Measurements from ENCODE around the gene AFAP1.

Gene AFAP1

GRCh38 chr4:7912826-7913225, 26.8 kb downstream of the AFAP1 start:
- no peak for DNase-seq

DNA sequence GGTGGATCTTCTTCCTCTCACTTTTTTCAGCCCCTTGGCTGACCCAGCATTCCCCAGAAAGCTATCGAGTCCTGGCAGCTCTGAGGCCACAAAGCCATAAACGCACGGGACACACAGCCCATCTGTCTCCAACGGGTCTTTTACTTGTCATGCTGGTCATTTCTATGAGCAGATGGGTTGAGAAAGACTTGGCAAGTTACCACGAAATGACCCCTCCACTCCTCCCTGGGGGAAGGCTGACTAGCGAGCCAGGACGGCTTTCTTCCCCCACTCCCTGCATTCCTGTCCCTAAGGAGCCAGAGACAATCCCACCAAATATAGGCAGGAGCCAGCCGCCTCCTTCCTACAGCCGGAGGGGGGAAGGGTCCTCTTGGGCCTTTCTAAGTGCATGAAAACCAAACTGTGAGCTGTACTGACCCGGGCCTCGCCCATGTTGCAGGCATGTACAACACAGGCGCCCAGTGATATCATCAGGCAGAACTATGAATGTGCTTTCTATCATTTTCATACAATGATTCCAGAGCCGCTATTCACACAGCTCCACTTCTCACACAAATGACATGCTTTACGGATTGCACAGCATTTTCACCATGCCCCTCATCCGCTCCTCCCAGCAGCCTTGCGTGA, 28.6 kb downstream of the AFAP1 start:
- DNase-seq: no peak

GRCh38 chr4:7910263-7910896, 29.3 kb downstream of the AFAP1 start:
- no peak for DNase-seq

- DNase-seq: no peak
These were observed 30.0 kb downstream of the AFAP1 start for GRCh38 chr4:7909463-7910262.

GRCh38 chr4:7908668-7909067, 31.0 kb downstream of the AFAP1 start:
- DNase-seq: no peak

DNA sequence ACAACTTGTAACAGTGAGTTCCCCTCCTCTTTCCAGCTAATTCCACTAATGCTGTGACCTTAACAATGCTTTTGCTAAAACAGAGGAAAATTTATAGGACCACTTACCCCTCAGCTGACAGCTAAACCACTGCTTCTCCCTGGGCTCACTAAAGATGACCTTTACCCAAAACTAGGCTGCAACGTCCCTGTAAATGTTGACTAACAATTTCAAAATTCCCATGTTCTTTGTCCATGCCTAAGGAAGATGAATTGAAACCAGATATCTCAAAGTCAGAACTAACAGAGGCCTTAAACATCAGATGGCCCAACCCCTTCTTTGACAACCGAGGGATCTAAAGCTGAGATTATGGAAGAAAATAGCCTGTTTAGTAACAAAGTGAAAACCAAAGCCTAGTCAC, 32.5 kb downstream of the AFAP1 start:
- DNase-seq: no peak

- no peak for DNase-seq
These were observed 33.4 kb downstream of the AFAP1 start for GRCh38 chr4:7906171-7906701.

DNA sequence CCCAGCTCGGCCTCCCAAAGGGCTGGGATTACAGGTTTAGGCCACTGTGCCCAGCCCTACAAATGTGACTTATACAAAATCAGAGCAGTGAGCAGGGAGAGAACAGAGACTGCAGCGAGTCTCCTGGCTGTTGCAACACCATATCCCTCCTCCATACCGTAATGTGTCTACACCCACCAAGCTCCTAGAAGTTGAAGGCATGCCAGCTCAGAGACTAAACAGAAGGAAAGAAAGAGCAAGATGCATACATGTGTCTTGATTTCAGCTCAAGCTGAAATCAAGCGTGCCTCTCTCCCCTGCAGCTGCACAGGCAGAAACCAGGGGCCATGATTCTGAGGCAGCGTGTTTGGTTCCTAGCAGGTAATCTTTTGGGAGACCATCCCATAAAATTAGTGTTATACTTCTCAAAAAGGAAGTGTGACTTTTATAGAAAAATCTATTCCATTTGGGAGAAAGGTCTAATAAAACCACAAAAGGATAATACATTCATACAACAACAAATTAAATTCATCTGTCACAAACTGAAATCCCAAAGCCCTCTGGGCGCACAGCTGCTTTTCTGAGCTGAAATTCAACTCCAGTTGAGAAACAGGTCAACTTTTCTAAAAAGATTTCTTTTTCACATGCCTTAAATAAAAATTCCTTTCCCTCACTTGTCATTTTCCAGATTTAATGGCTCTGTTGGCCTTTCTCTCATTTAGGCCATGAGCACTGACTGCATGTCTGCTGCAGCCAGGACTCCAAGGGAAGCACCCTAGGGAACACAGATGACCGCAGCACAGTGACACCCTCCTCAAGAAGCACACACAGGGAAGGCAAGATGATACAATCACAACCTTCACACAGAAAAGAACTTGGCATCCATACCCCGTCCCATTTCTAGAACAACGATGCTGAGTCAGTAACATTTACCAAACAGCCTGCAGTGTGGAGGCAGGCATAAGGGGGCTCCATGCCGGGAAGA, 34.4 kb downstream of the AFAP1 start:
- DNase-seq: no peak

- DNase-seq: no peak
These were observed 35.7 kb downstream of the AFAP1 start for GRCh38 chr4:7903791-7904516.

GRCh38 chr4:7902826-7903225, 36.8 kb downstream of the AFAP1 start:
- DNase-seq: no peak

DNA sequence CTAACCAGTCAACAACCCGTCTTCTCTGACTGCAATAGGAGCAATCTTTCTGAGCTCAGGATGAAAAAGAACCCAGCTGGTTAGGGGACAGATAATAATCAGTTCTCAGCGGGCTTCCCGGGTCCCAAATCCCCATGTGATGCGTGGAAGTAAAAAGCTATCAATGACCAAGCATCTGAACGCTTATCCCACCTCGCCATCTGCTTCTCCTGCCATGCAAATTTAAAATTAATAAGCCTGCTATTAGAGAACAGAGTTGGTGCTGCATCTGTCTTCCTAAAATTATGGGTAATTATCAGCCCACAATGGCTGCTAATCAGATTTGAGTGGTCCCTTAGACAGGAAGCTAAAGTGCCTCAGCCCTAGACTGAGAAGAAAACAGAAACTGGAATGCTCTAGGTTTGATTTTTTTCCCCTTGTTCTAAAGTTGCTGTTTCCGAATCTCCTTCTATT, 37.5 kb downstream of the AFAP1 start:
- no peak for DNase-seq

GRCh38 chr4:7901311-7901885, 38.3 kb downstream of the AFAP1 start:
- DNase-seq: no peak

DNA sequence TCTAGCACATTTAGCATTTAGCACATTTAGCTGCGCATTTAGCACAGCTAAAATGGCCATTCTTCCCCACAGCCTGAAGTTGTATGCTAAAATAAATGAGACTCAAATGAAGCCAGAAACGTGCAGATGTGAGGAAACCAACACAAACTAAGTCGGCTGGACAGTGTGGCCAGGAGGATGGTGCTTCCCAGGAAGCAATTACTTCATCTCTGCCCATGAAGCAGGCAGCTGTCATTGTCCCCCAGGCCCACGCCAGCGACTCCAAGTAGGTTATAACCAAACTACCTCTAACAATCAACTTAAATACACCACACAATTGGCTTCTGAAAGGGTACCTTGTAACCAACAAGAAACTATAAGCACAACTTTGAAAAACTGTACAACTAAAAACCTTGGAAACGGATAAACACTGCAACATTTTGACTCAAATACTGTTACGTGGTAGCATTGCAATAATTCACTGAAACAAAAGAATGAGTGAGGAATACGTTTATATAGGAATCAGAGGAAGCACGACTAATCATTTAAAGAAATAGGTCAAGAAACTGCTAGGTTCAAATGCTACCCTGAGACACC, 39.2 kb downstream of the AFAP1 start:
- no peak for DNase-seq

DNA sequence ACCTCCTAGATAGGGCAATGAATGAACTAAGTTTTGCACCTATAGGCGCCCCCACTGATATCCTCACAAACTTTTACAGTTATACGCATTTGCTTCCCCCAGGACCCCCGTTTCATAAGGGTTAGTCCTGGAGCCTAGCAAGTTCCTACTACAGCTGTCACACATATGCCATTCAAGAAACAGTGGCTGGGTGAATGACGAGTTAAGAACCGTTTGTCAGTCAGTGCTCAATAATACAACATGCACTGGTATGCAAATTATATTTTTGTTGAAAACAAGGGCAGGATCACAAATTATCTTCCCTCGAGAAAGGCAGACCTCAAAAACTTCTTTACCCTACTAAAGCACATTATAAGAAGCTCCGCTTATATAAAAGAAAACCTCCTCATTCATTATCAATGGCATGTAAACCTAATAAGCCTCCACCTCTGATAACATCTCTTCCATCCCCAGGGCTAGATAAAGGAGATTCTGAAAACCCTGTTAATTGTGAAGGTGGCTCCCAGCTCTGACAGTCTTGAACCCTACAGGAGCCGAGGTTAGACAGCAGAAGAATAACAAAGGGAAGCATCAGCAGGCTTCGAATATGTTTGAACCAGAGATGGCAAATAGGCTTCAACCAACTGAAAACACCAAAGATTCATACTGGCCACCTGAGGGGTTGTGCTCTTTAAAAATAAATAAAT, 40.3 kb downstream of the AFAP1 start:
- DNase-seq: no peak

GRCh38 chr4:7898385-7898784, 41.3 kb downstream of the AFAP1 start:
- DNase-seq: no peak

- no peak for DNase-seq
These were observed 41.9 kb downstream of the AFAP1 start for GRCh38 chr4:7897811-7898210.

GRCh38 chr4:7894677-7895181, 44.9 kb downstream of the AFAP1 start:
- no peak for DNase-seq

- DNase-seq: no peak
These were observed 45.5 kb downstream of the AFAP1 start for GRCh38 chr4:7894098-7894676.

- DNase-seq: no peak
These were observed 46.1 kb downstream of the AFAP1 start for GRCh38 chr4:7893539-7893938.

Measured in activated gamma-delta T cell treated with Interleukin-2 at 50 U/mL for 16 hours (primary cell).